ENCODE results near the gene RANBP17.

GRCh38 chr5:171316258-171317121 is 454.7 kb downstream of the RANBP17 start:
- TF ChIP-seq POLR2A (IDR thresholded peaks at IDR 0.05) (no peak), CTCF (IDR thresholded peaks at IDR 0.05) (no peak)
